Sigmoid colon (tissue), 7 donors: ENCODE results near the gene F10. TPM values are rescaled to one million over a fixed set of nuclear protein-coding genes. Genes with fewer than 3 reads are reported as not detected.
A peak's percentile ranks its signal among the peaks of the same experiment; 100 is the strongest.

Experiments
- DNase-seq: peaks from one replicate; pipeline ENCODE4 v3.0.0-alpha.2; 2019
- H3K27ac ChIP-seq, 4 donors: fragments of 200-600 bp; sonication (generic); one replicate each; pipeline ENCODE4 v1.5.1; 2016 to 2019; ENCODE audit warnings: mild to moderate bottlenecking in 1 of 4
- H3K27me3 ChIP-seq, 3 donors: fragments of 200-600 bp; sonication (generic); one replicate each; pipeline ENCODE4 v1.5.1; 2019; ENCODE audit warnings: mild to moderate bottlenecking in 1 of 3
- H3K36me3 ChIP-seq, 4 donors: fragments of 200-600 bp; sonication (generic); one replicate each; pipeline ENCODE4 v1.5.1; 2016 to 2019
- H3K4me1 ChIP-seq, 4 donors: fragments of 200-600 bp; sonication (generic); one replicate each; pipeline ENCODE4 v1.5.1; 2017 to 2019
- H3K4me3 ChIP-seq, 4 donors: fragments of 200-600 bp; sonication (generic); one replicate each; pipeline ENCODE4 v1.5.1; 2017 to 2019; ENCODE audit warnings: mild to moderate bottlenecking in 2 of 4, moderate library complexity in 1 of 4
- H3K9me3 ChIP-seq, 4 donors: fragments of 200-600 bp in 3 of 4; sonication (generic) in 3 of 4; one replicate each; pipeline versions ENCODE4 v1.5.1 to v1.6.1; 2013 to 2019
- EP300 ChIP-seq, 4 donors: sonication (generic); formaldehyde crosslinking; IDR thresholded peaks; one replicate each; pipeline ENCODE4 v1.6.1; 2017; ENCODE audit warnings: antibody characterized with exemption in 4 of 4
- POLR2A ChIP-seq, 2 donors: fragments of 450-650 bp; IDR thresholded peaks; one replicate each; pipeline ENCODE4 v1.6.1; 2016; ENCODE audit warnings: antibody characterized with exemption in 2 of 2, mild to moderate bottlenecking in 2 of 2, moderate library complexity in 2 of 2
- POLR2AphosphoS5 ChIP-seq, 4 donors: sonication (generic); formaldehyde crosslinking; IDR thresholded peaks; one replicate each; pipeline ENCODE4 v1.6.1; 2017; ENCODE audit warnings: antibody characterized with exemption in 4 of 4
- WGBS, 2 donors: extraction: QIAGEN DNeasy Blood & Tissue Kit; methylation state at CpG; one replicate each; pipeline ENCODE4 v1.1.7; 2013; 5-methylcytosine and 5-hydroxymethylcytosine counted together
- intact Hi-C: fragments of 100-400 bp; cut with DNase I; formaldehyde crosslinking; loops from one replicate; pipeline ENCODE4 v1.15.1; 2023
- polyA plus RNA-seq, 3 donors: library from polyadenylated mRNA; stranded (reverse); fragments of 200-250 nt; gene quantifications; one replicate each; pipeline ENCODE4 v1.2.3, GENCODE V29; 2013
- total RNA-seq, 4 donors: library from RNA; depleted of rRNA; stranded (reverse); fragments of >200 nt; gene quantifications; one replicate each; pipeline ENCODE4 v1.1.0, GENCODE V29; 2016
- TF ChIP-seq, protein P1 (sequence below), 4 experiments: fragments of 450-650 bp in 3 of 4; fragments of 200-600 bp in 1 of 4; IDR thresholded peaks; one replicate each; pipeline ENCODE4 v1.5.1; 2016 to 2019; ENCODE audit warnings: antibody characterized with exemption in 4 of 4, mild to moderate bottlenecking in 3 of 4, moderate library complexity in 2 of 4
- donor health status: healthy with polysubstance abuse.
- donor health status: Bipolar disorder and iron deficiency.
- donor health status: healthy.

F10 gene
- total and polyA plus RNA-seq, 7 donors: 2.4 to 10.0 (median 4.9) TPM; not detected in 1

DNA sequence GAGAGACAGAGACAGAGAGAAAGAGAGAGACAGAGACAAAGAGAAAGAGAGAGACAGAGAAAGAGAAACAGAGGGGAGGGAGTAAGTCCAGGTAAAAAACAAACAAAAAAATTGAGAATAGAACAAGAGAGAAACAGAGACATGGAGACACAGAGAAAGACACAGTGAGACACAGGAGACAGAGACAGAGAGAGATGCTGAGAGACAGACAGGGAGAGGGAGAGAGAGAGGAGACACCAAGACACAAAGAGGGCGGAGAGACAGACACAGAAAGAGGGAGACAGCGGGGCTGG is 30.0 kb downstream of the F10 start:
- H3K36me3 ChIP-seq: no peaks in the 10 kb centered on the region
- 33 to 47% methylated on average over 2 of the region's 2 CpGs for WGBS, 2 donors
- peaks cover 0 to 24% (median 16%) of the 10 kb centered on the region in 4 donors for H3K4me1 ChIP-seq
- no peaks in the 10 kb centered on the region for H3K27me3 ChIP-seq
- no peak for DNase-seq
- peaks cover 0 to 3% (median 0%) of the 10 kb centered on the region in 4 donors for H3K9me3 ChIP-seq
- no peak for TF ChIP-seq POLR2A (IDR thresholded peaks at IDR 0.05)
- TF ChIP-seq EP300 (IDR thresholded peaks at IDR 0.05): no peak
- TF ChIP-seq POLR2AphosphoS5 (IDR thresholded peaks at IDR 0.05): no peak
- TF ChIP-seq, protein P1, sequence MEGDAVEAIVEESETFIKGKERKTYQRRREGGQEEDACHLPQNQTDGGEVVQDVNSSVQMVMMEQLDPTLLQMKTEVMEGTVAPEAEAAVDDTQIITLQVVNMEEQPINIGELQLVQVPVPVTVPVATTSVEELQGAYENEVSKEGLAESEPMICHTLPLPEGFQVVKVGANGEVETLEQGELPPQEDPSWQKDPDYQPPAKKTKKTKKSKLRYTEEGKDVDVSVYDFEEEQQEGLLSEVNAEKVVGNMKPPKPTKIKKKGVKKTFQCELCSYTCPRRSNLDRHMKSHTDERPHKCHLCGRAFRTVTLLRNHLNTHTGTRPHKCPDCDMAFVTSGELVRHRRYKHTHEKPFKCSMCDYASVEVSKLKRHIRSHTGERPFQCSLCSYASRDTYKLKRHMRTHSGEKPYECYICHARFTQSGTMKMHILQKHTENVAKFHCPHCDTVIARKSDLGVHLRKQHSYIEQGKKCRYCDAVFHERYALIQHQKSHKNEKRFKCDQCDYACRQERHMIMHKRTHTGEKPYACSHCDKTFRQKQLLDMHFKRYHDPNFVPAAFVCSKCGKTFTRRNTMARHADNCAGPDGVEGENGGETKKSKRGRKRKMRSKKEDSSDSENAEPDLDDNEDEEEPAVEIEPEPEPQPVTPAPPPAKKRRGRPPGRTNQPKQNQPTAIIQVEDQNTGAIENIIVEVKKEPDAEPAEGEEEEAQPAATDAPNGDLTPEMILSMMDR (IDR thresholded peaks at IDR 0.05): no peak
- H3K27ac ChIP-seq: peak overlapping the region in 2 of 4 donors; percentile 78 to 79
- intact Hi-C loops: loop anchor here (2.0 to 10.0 kb wide), 4 partner anchors 115 to 458 kb away; partner anchors contain the start of genes ATP11A and GRTP1
- peak overlapping the region; percentile 24 to 52 (median 44) for H3K4me3 ChIP-seq

DNA sequence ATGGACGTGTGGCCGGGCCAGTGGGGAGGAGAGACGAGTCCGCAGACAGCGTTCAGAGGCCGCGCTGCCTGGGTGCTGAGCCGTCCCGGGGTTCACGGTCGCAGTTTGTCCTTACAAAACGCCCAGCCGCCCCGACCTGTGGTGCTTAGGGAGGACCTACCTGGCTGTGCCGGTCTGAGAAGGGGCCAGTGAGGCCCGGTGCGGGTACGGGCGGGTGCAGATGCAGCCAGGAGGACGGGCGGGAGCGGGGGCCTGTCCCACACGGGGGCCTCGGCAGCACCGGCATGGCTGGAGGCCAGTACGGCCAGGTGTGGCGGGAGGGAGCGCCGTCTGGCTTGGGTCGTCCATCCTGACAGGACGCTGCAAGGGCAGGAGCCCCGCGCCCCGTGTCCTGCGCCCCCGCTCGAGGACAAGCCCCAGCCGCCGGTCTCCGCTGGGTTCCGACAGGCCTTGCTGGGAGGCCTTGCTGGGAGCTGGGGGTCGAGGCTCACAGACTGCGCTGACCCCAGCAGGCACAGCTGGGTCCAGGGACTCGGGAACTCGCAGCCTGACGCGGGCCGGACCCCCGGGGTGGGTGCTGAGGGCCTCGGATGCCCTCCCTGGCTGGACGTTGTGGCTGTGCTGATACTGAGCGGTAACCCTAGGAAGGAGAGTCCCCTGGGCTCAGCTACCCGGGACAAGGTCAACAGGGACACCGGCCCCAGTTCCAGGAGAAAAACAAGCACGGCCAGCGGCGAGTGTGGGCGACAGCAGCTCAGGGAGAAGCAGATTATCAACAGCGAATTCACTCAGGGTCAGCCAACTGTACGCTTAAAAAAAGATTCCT is 30.6 kb downstream of the F10 start:
- Histone ChIP-seq H3K9me3 (peaks cover 0 to 3% (median 0%) of the 10 kb centered on the region in 4 donors), H3K4me3 (peak overlapping the region; percentile 24 to 52 (median 44)), H3K27me3 (no peaks in the 10 kb centered on the region), H3K4me1 (peaks cover 0 to 24% (median 16%) of the 10 kb centered on the region in 4 donors), H3K27ac (peak overlapping the region; percentile 74 to 79 (median 78)), H3K36me3 (no peaks in the 10 kb centered on the region)
- intact Hi-C loops: loop anchor here (1.0 to 10.0 kb wide), 5 partner anchors 116 to 458 kb away; partner anchors contain the start of genes ATP11A, GRTP1 and LAMP1
- WGBS, 2 donors: 12 to 19% methylated on average over 60 of the region's 60 CpGs
- DNase-seq: peak; percentile 84
- TF ChIP-seq POLR2A (IDR thresholded peaks at IDR 0.05): no peak

DNA sequence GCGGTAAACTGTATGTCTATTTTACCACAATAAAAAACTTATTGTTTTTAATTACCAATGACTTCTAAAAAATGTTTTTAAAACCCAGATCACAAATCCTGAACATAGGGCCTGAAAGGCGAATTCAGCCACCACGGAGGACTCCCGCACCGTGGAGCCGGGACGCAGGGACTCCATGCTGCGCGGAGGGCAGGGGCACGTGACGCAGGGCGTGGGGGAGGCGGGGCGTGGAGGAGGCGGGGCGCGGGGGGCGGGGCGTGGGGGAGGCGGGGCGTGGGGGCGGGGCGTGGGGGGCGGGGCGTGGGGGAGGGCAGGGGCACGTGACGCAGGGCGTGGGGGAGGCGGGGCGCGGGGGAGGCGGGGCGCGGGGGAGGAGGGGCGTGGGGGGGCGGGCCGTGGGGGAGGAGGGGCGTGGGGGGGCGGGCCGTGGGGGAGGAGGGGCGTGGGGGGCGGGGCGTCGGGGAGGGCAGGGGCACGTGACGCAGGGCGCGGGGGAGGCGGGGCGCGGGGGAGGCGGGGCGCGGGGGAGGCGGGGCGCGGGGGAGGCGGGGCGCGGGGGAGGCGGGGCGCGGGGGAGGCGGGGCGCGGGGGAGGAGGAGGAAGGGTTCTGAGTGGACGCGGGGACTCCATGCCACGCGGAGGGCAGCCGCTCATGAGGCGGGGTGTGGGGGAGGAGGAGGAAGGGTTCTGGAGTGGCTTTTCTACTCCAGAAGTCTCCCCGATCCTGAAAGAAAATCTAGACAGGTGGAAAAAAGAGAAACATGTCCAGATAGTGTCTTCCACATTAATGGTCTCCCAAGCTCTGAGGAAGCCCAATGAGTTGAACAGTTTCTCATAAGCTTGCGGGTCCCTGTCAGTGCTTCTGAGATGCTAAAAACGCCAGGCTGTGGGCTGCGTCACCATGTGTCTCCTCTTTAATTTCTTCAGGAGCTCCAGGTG is 31.5 kb downstream of the F10 start:
- intact Hi-C loops: loop anchor here (1.0 to 10.0 kb wide), 6 partner anchors 55 to 459 kb away; partner anchors contain the start of genes ATP11A, CUL4A, GRTP1 and LAMP1
- 4 to 6% methylated on average over 45 to 54 of the region's 76 CpGs for WGBS, 2 donors
- Histone ChIP-seq H3K27me3 (no peaks in the 10 kb centered on the region), H3K36me3 (no peaks in the 10 kb centered on the region), H3K27ac (peak overlapping the region; percentile 74 to 79 (median 78)), H3K9me3 (peaks cover 0 to 3% (median 0%) of the 10 kb centered on the region in 4 donors), H3K4me3 (peak overlapping the region; percentile 24 to 52 (median 44)), H3K4me1 (peaks cover 0 to 24% (median 16%) of the 10 kb centered on the region in 4 donors)
- peak; percentile 94 for DNase-seq
- TF ChIP-seq, protein P1 (IDR thresholded peaks at IDR 0.05): no peak
- peak; percentile 93 to 96 (median 94) for TF ChIP-seq POLR2AphosphoS5 (IDR thresholded peaks at IDR 0.05)
- TF ChIP-seq EP300 (IDR thresholded peaks at IDR 0.05): no peak
- TF ChIP-seq POLR2A (IDR thresholded peaks at IDR 0.05): peak; percentile 64 to 66

DNA sequence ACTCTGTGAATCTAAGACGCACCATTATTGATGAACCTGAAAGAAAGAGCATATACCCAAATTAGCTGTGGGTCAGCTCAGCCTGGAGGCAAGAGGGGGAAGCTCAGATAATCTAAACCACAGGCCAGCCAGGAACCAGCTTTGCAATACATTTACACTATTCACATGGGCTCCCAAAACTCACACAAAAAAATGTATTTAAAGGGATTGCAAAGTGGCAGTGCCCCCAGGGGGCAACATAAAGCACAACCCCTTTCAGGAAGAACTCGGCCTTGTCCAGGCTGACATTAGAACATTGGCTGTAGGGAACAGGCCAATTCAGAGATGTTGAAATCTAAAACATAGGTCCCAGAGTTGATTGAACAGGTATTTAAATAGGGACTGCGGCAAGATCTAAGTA is 32.6 kb downstream of the F10 start:
- peak overlapping the region in 1 of 4 donors; percentile 71 for H3K27ac ChIP-seq
- H3K9me3 ChIP-seq: peaks cover 0 to 3% (median 0%) of the 10 kb centered on the region in 4 donors
- peaks cover 0 to under 1% (median 0%) of the 10 kb centered on the region in 3 donors for H3K27me3 ChIP-seq
- H3K4me1 ChIP-seq: peaks cover 0 to 24% (median 16%) of the 10 kb centered on the region in 4 donors
- TF ChIP-seq EP300 (IDR thresholded peaks at IDR 0.05) (no peak), POLR2AphosphoS5 (IDR thresholded peaks at IDR 0.05) (no peak), POLR2A (IDR thresholded peaks at IDR 0.05) (no peak)
- TF ChIP-seq, protein P1 (IDR thresholded peaks at IDR 0.05): no peak
- no peak for DNase-seq
- intact Hi-C loops: loop anchor here (2.0 to 10.0 kb wide), 2 partner anchors 54 to 460 kb away; partner anchors contain the start of genes ATP11A, CUL4A and PCID2
- no peaks in the 10 kb centered on the region for H3K36me3 ChIP-seq
- no peak overlapping the region for H3K4me3 ChIP-seq
- 90 to 94% methylated on average over 3 of the region's 3 CpGs for WGBS, 2 donors
